Lower leg skin (tissue), 4 donors: ENCODE results near the gene PGM1. TPM values are rescaled to one million over a fixed set of nuclear protein-coding genes. Genes with fewer than 3 reads are reported as not detected.

Experiments used
- DNase-seq, 2 donors: peaks; one replicate each; pipeline ENCODE4 v3.0.0-alpha.2; 2019; ENCODE audit warnings: low spot score in 2 of 2
- H3K4me3 ChIP-seq: fragments of 200-600 bp; sonication (generic); 2 replicates; pipeline ENCODE4 v1.5.1; 2017; ENCODE audit warnings: mild to moderate bottlenecking, low read depth; ENCODE audit not compliant: poor library complexity, severe bottlenecking
- CTCF ChIP-seq, 3 donors: fragments of 450-650 bp; IDR thresholded peaks; one replicate each; pipeline ENCODE4 v1.5.1; 2016; ENCODE audit warnings: antibody characterized with exemption in 3 of 3, mild to moderate bottlenecking in 3 of 3, moderate library complexity in 2 of 3
- POLR2A ChIP-seq, 2 donors: fragments of 450-650 bp; IDR thresholded peaks; one replicate each; pipeline ENCODE4 v1.6.1; 2016 to 2017; ENCODE audit warnings: antibody characterized with exemption in 2 of 2, mild to moderate bottlenecking in 1 of 2, moderate library complexity in 1 of 2
- WGBS, 2 donors: methylation state at CpG; one replicate each; pipeline ENCODE4 v1.1.5; 2018; 5-methylcytosine and 5-hydroxymethylcytosine counted together
- intact Hi-C: fragments of 100-400 bp; cut with DNase I; formaldehyde crosslinking; loops from one replicate; pipeline ENCODE4 v1.15.0; 2023; ENCODE audit warnings: low total_unique reads
- total RNA-seq, 4 donors: library from RNA; depleted of rRNA; stranded (reverse); fragments of >200 nt; gene quantifications; one replicate each; pipeline ENCODE4 v1.1.0, GENCODE V29; 2016

PGM1 gene
- total RNA-seq, 4 donors from 2014 or later: 39.3 to 54.2 (median 48.9) TPM

- intact Hi-C loops: no loop called here
- no peak overlapping the region for H3K4me3 ChIP-seq
- no peak for TF ChIP-seq POLR2A (IDR thresholded peaks at IDR 0.05)
- no peak for TF ChIP-seq CTCF (IDR thresholded peaks at IDR 0.05)
- 53 to 63% methylated on average over 6 of the region's 6 CpGs for WGBS, 2 donors
- DNase-seq: no peak
These were observed 28.5 kb downstream of the PGM1 start for GRCh38 chr1:63621698-63622097.

DNA sequence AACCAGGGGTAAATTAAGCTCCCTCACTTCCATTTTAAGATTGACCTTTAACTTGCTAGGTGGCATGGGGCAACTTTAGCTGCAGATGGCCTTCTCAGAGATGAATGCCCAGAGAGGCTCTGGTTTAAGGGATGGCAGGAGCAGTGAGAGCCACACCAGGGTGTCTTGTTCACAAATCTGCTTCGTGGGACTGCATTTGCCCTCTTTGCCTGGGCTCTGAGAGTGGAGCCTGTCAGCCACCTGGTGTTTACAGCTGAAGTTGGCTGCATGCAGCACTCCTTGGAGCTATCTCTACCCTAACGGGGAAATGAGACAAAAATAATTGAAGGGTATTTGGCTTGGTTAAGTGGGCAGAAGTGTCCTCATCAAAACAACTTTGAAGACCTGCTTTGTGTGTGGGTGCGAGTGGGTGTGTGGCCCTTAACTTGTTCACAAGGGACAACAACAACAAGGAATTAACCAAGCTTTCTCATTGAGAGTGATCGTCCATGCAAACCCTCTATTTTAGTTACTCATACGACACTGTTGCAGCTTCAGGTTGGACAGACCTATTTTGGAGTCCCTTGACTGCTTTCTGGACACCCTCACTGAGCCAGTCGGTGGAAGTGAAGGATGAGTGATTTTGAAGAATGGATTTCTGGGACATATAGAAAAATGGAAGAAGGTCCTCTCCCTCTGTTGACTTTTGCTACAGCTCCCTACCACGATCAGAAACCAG is 29.8 kb downstream of the PGM1 start:
- no peak for DNase-seq
- no peak overlapping the region for H3K4me3 ChIP-seq
- TF ChIP-seq CTCF (IDR thresholded peaks at IDR 0.05) (no peak), POLR2A (IDR thresholded peaks at IDR 0.05) (no peak)
- intact Hi-C loops: no loop called here
- 87 to 93% methylated on average over 7 of the region's 7 CpGs for WGBS, 2 donors

DNA sequence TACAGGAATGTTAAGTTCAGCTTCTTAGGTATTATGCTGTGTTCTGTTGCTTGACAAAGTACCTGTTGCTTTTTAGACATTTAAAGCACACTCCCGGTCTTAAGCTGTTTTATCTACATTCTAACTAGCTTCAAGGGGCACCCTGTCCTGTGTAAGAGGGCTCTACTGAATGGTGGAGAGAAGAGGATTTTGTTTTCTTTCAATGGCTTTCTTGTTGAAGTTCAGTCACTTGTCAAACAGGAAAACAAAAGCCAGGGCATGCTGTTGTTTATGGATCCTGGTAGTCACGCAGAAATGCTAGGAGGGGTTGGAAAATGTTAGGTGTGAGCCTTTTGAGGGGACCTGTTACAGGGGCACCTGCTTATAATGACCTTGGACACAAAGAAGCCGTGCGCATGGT is 30.7 kb downstream of the PGM1 start:
- WGBS, 2 donors: 92 to 94% methylated on average over 4 of the region's 4 CpGs
- intact Hi-C loops: no loop called here
- TF ChIP-seq CTCF (IDR thresholded peaks at IDR 0.05): no peak
- TF ChIP-seq POLR2A (IDR thresholded peaks at IDR 0.05): no peak
- H3K4me3 ChIP-seq: no peak overlapping the region
- no peak for DNase-seq

GRCh38 chr1:63624911-63625310 is 31.7 kb downstream of the PGM1 start:
- H3K4me3 ChIP-seq: no peak overlapping the region
- DNase-seq: no peak
- 78 to 84% methylated on average over 1 of the region's 1 CpG for whole genome bisulfite sequencing, 2 donors
- TF ChIP-seq POLR2A (IDR thresholded peaks at IDR 0.05): no peak
- no peak for TF ChIP-seq CTCF (IDR thresholded peaks at IDR 0.05)
- intact Hi-C loops: no loop called here

DNA sequence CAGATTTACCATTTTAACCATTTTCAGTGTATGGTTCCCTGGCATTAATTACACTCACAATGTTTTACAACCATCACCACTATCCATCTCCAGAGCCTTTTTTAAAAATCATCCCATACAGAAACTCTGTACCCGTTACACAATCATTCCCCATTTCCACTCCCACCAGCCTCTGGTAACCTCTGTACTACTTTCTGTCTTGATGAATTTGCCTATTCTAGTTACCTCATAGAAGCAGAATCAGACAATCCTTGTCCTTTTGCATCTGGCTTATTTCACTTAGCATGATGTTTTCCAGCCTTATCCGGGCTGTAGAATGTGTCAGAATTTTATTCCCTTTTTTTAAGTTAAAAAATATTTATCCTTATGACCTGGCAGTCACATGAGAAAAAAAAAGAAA is 33.0 kb downstream of the PGM1 start:
- no peak for DNase-seq
- no peak for TF ChIP-seq POLR2A (IDR thresholded peaks at IDR 0.05)
- no peak for TF ChIP-seq CTCF (IDR thresholded peaks at IDR 0.05)
- WGBS, 2 donors: 76 to 83% methylated on average over 2 of the region's 2 CpGs
- intact Hi-C loops: no loop called here
- H3K4me3 ChIP-seq: no peak overlapping the region

DNA sequence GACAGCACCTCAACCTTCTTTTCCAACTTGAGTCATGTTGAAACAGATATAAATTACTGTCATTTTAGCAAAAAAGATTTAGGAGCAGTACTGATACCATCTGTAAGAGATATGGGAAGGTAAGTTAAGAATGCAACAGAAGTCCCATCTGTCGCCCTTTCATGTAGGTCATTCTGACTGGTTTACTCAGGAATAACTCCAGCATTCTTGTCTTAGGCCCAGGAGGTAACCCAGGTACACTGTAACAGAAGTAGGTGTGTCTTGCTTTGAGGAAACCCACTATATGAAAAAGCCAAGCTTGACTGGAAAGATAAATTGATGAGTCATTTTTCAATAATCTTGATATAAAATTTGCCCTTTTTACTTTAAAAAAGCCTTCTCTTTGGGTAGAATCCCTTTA is 35.4 kb downstream of the PGM1 start:
- TF ChIP-seq CTCF (IDR thresholded peaks at IDR 0.05) (no peak), POLR2A (IDR thresholded peaks at IDR 0.05) (no peak)
- no peak for DNase-seq
- H3K4me3 ChIP-seq: no peak overlapping the region
- WGBS, 2 donors: 59 to 73% methylated on average over 1 of the region's 1 CpG
- intact Hi-C loops: no loop called here
